Neutrophil (primary cell): Measurements from ENCODE around the gene MKRN2OS.
"Not testable (repeated sequence)": the region's sequence is repeated elsewhere in the genome, so short reads cannot be mapped to it uniquely, and the experiment has no call there.

Source experiments
- H3K27ac ChIP-seq: fragments of 200-600 bp; sonication (generic); 2 replicates; pipeline ENCODE4 v1.5.1; 2016; ENCODE audit warnings: mild to moderate bottlenecking, moderate library complexity
- H3K27me3 ChIP-seq: fragments of 200-600 bp; sonication (generic); 2 replicates; pipeline ENCODE4 v1.6.0; 2016; ENCODE audit warnings: mild to moderate bottlenecking
- H3K36me3 ChIP-seq: fragments of 200-600 bp; sonication (generic); 2 replicates; pipeline ENCODE4 v1.5.1; 2017
- H3K4me1 ChIP-seq, 2 experiments: fragments of 200-600 bp in 1 of 2; sonication (generic) in 1 of 2; 1 replicate in 1 of 2; 2 replicates in 1 of 2; pipeline versions ENCODE4 v1.5.1 to v1.6.1; 2013 to 2016; ENCODE audit warnings: low read depth in 1 of 2, low read length in 1 of 2, mild to moderate bottlenecking in 1 of 2, moderate library complexity in 1 of 2; ENCODE audit not compliant: control insufficient read depth in 1 of 2, insufficient read depth in 1 of 2
- H3K4me3 ChIP-seq, 2 experiments: fragments of 200-600 bp in 1 of 2; sonication (generic) in 1 of 2; 1 replicate in 1 of 2; 2 replicates in 1 of 2; pipeline ENCODE4 v1.5.1; 2013 to 2016; ENCODE audit warnings: low read depth in 1 of 2, low read length in 1 of 2, mild to moderate bottlenecking in 1 of 2, moderate library complexity in 1 of 2
- H3K9me3 ChIP-seq: fragments of 200-600 bp; sonication (generic); 2 replicates; pipeline ENCODE4 v1.5.1; 2016
- CTCF ChIP-seq: fragments of 200-600 bp; sonication (generic); IDR thresholded peaks from 2 replicates; pipeline ENCODE4 v1.5.1; 2016; ENCODE audit warnings: antibody characterized with exemption

Gene MKRN2OS

DNA sequence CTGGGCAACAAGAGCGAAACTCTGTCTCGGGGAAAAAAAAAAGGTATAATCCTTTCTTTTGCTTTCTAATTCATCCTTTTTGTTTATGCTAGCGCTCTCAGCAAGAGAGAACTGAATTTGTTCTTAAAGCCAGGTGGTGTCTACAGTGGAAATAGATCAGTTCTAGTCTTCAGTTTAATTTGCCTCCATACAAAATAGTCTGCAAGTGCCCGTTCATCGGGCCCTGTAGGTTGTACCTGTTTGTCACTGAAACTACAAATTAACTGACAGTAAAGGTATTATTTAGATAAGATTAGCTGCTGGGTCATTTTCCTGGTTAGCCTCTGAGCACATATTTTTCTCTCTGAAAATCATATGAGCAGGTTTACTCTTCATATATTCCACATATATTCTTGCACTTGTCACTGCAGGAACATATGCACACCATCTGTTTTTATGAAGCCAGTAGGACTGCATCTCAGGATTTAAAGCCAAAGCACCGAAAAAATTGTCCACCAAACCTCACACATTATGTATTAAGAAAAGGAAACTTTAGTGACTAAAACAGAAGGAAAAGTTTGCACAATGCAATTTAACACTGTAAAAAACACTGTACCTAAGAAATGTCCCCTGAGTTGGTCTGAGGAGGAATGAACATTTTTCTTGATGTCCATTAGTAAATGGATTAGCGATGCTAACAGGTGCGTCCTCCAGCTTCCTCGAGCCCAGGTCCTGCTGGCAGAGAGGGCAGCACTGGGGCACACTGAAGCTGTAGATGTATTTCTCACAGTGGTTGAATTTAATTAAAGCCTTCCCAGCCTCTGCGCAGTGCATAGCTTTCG is 437 bp downstream of the MKRN2OS start:
- no peaks in the 10 kb centered on the region for H3K27me3 ChIP-seq

DNA sequence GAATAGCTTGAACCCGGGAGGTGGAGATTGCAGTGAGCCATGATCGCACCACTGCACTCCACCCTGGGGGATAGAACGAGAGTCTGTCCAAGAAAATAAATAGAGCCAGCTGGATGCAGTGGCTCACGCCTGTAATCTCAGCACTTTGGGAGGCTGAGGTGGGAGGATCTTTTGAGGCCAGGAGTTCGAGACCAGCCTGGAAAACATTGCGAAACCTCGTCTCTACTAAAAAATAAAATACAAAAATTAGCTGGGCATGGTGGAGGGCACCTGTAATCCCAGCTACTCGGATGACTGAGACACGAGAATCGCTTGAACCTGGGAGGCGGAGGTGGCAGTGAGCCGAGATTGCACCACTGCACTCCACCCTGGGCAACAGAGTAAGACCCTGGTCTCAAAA is 1.8 kb downstream of the MKRN2OS start:
- not testable (repeated sequence) for H3K4me1 ChIP-seq, H3K4me3 ChIP-seq, H3K27me3 ChIP-seq, H3K27ac ChIP-seq, H3K9me3 ChIP-seq, H3K36me3 ChIP-seq

More for the DNA sequence above, 437 bp downstream of the MKRN2OS start:
- Histone ChIP-seq H3K36me3 (no peaks in the 10 kb centered on the region), H3K4me3 (no peak overlapping the region), H3K27ac (no peak overlapping the region), H3K9me3 (no peaks in the 10 kb centered on the region), H3K4me1 (no peaks in the 10 kb centered on the region)
- no peak for TF ChIP-seq CTCF

- Histone ChIP-seq H3K9me3 (no peaks in the 10 kb centered on the region), H3K4me1 (no peaks in the 10 kb centered on the region), H3K27ac (no peak overlapping the region), H3K4me3 (no peak overlapping the region), H3K36me3 (no peaks in the 10 kb centered on the region), H3K27me3 (no peaks in the 10 kb centered on the region)
- no peak for TF ChIP-seq CTCF
Measured at GRCh38 chr3:12541625-12542024, 3.7 kb downstream of the MKRN2OS start.

DNA sequence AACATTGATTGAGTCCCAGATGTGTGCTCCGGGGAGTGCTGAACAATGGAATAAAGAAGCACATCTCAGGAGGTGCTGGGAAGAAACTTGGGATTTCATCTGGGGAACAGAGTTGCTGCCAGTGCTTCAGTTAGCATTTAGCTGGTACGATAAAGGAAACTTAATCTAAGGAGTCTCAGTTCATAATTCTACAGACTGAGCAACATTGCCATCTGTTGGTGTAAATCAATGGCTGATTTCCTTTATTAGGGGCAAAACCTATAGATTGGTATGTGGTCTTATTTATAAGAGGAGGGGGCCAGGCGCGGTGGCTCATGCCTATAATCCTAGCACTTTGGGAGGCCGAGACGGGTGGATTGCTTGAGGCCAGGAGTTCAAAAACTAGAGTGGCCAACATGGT is 8.9 kb downstream of the MKRN2OS start:
- no peaks in the 10 kb centered on the region for H3K9me3 ChIP-seq
- H3K36me3 ChIP-seq = no peaks in the 10 kb centered on the region
- no peak overlapping the region for H3K27ac ChIP-seq
- no peaks in the 10 kb centered on the region for H3K4me1 ChIP-seq
- TF ChIP-seq CTCF = no peak
- no peak overlapping the region for H3K4me3 ChIP-seq
- H3K27me3 ChIP-seq = no peaks in the 10 kb centered on the region

DNA sequence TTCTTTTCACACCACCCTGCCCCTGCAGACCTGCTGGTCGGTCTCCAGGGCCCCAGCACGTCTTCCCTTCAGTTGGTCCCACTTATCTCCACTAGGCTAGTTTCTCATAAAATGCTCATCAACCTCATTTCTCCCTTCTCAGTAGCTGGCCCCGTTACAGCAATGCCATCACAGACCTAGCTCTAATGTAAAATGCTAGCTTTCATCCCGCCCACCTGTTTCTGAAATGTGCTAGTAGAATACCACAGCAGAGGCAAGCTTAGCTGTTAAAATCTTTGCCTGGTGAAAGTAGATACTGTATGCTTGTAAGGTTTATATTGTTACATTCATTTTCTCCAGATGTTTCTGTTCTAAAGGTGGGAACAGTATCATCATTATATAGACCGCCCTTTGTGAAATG is 13.1 kb downstream of the MKRN2OS start:
- no peak overlapping the region for H3K4me3 ChIP-seq
- H3K27me3 ChIP-seq = no peaks in the 10 kb centered on the region
- H3K27ac ChIP-seq = no peak overlapping the region
- no peaks in the 10 kb centered on the region for H3K36me3 ChIP-seq
- H3K9me3 ChIP-seq = no peaks in the 10 kb centered on the region
- H3K4me1 ChIP-seq = no peaks in the 10 kb centered on the region
- no peak for TF ChIP-seq CTCF

DNA sequence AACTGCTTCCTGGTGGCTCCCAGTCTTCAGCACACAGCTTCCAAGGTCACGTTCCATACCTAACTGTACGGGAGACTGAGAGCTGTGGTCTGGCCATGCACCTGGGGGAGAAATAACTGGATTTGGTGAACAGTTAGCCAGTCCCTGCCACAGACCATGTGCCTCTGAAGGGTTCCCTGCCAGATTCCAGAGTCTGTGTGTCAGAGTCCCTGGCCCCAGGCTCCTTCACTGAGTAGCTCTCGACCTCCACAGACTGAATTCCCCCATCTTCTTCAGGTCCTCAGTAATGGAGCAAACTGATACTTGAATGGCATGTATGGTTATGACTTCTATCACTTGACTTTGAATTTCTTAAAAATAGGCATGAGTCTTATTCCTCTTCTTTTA is 17.5 kb downstream of the MKRN2OS start:
- H3K27ac ChIP-seq = no peak overlapping the region
- no peaks in the 10 kb centered on the region for H3K4me1 ChIP-seq
- H3K9me3 ChIP-seq = no peaks in the 10 kb centered on the region
- H3K4me3 ChIP-seq = no peak overlapping the region
- H3K27me3 ChIP-seq = no peaks in the 10 kb centered on the region
- H3K36me3 ChIP-seq = no peaks in the 10 kb centered on the region
- TF ChIP-seq CTCF = no peak
